Activated CD4-positive, alpha-beta T cell treated with anti-CD3 and anti-CD28 coated beads, Interleukin-2, amount 50 U/mL, for 48 hours (primary cell): ENCODE measurements around the gene TSHZ1.
"Not testable (repeated sequence)": the region's sequence is repeated elsewhere in the genome, so short reads cannot be mapped to it uniquely, and the experiment has no call there.

Source experiments
- DNase-seq, 2 experiments: peaks; one replicate each; pipeline ENCODE4 v3.0.0-alpha.2; 2020

TSHZ1 gene

GRCh38 chr18:75317300-75317699 lies 106.7 kb downstream of the TSHZ1 start:
- DNase-seq, result no peak

DNA sequence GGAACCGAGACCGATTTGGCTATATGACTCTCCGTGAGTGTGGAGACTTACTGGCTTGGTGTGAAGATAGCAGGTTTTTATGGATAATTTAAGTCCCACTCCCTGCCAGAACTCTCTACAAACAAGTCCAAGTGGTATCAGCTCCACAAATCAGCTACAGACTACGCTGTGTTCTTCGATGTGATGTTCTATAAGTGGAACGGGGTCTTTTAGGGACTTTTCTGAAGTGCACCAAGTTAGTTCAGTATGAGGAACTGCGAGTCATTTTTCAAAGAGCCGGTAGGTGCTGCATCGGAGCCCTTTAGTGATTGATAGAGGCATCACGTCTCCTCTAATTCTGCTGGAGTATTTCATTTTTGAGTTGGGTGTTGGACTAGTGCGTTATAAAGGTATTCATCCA lies 107.1 kb downstream of the TSHZ1 start:
- DNase-seq, result no peak

DNA sequence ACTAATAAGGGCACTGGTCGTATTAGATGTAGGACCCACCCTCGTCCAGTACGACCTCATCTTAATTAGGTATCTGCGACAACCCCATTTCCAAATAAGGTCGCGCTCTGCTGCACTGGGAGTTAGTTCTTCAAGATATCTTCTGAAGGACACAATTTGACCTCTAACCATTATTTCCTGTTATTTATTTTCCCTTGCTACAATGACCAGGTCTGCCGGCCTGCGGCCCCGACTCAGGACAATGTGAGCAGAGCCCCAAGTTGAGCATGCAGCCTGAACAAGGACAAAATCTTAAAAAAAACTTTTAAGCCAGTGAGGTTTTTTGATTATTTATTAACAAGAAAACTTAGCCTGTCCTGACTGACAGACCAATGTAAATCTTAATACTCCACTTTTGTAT lies 109.3 kb downstream of the TSHZ1 start:
- DNase-seq, result no peak

DNA sequence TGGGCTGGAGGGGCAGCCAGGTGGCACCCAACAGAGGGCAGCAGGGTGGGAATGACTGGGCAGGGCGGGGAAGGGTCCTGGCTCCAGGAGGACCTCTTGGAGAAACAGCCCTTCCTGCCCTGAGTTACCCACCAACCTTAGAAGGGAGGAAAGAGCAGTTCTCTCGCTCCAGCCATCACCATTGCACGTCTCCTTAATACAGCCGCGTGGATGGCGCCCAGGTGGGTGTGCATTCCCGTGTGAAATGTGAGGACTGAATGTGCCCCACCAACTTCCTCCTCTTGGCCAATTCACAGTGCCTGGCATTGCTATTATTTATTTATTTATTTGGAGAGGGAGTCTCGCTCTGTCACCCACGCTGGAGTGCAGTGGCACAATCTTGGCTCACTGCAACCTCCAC lies 109.9 kb downstream of the TSHZ1 start:
- no peak for DNase-seq

GRCh38 chr18:75321431-75321830 lies 110.8 kb downstream of the TSHZ1 start:
- no peak for DNase-seq

DNA sequence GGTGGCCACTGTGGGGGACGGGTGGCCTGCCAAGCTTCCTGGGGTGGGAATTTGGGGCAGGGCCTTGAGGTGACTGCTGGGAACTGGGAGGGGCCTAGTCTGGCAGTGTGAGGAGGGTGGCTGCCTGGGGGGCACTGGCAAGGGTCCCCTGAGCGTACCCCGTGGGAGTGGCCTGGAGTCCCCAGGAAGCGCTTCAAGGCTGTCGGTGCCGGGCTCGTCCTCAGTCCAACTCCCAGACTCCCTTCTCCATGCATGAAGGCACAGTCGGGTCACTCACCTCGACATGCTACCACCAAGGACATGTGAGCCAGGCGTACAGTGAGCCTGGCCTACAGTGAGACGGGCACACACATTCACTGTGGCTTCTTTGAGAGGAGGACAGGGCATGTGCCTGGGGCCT lies 111.6 kb downstream of the TSHZ1 start:
- no peak for DNase-seq

DNA sequence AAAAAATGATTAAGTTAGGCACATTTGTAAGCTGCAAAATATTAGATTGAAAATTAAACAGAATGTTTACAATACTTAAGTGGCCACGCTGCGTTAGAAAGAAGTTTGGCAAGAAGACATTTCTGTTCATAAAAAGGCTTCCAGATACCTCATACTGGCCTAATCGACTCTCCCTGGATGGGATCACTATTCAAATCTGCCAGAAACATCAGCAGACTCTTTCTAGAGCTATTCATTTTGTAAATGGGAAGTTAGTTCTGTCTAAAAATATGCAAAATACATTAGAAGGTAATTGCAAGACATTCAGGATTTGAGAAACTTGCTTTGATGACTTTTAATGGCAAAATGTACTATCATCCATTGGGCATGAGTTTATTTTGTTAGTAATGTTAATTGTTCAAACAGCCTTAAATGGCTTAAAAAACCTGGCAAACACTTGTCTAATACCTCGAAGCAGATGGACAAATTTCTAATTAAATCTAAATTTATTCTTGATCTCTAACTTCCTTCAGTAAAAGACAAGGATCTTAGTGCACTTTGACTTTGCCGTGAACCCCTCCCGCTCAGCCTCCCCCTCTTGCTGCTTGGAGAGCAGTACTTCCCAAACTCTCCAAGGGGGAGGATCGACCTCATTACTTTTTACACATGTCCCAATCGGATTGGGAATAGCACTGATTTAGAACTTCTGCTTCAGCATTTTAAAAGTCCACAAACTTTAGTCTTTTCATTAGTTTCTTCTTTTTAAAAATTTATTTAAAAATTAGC lies 113.4 kb downstream of the TSHZ1 start:
- no peak for DNase-seq

GRCh38 chr18:75324686-75325257 lies 114.2 kb downstream of the TSHZ1 start:
- no peak for DNase-seq

- DNase-seq, result not testable (repeated sequence)
These were observed 119.2 kb downstream of the TSHZ1 start for GRCh38 chr18:75329753-75330152.

DNA sequence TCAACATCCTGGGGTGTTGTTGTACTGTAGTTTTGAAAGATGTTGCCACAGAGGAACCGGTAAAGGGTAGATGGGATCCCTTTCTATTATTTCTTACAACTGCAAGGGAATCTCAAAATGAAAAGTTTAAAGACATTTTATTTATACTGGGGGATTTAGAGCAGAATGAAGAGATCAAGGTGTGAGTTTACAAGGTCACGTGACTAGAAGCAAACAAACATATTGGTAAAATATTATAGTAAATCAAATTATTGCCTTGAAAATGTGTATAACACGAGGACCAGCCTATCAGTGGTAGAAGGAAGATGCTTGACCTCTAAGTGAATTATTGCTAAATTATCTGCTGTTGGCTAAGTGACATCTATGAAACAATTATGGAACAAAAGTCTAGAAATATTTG lies 119.7 kb downstream of the TSHZ1 start:
- DNase-seq, result no peak

DNA sequence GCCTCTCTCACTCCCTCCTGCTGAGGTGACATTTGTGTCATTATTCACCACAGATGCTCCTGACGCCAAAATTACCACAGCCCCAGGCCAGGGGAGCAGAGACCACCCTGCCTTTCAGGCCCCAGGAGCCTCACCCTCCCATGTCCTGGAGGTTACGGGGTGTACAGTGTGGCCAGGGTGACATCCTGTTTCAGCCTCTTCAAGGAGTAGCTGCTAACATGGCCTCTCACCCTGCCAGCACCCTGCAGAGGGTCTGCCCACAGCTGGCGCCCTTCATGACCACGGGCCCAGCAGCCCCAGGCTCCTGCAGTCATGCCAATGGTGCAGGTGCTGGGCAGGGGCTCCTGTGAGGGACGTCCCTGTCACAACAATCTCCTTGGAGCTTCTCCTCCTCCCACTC lies 124.3 kb downstream of the TSHZ1 start:
- DNase-seq, result no peak

DNA sequence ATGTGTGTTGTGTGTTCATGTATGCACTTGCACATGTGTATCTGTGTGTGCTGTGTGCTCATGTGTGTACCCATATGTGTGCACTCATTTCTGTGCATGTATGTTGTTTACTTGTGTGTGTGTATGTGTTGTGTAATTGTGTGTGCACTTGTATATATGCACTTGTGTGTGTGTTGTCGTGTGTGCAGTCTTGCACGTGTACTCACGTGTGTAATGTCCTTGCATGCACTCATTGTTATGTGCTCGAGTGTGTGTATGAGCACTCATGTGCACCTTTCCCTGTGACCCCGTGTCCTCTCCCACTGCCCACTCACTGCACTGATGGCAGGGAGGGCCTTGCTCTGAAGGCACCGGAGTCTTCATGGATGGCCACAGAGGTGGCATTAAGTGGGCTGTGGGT lies 124.9 kb downstream of the TSHZ1 start:
- no peak for DNase-seq

- no peak for DNase-seq
These were observed 126.2 kb downstream of the TSHZ1 start for GRCh38 chr18:75336767-75337166.

DNA sequence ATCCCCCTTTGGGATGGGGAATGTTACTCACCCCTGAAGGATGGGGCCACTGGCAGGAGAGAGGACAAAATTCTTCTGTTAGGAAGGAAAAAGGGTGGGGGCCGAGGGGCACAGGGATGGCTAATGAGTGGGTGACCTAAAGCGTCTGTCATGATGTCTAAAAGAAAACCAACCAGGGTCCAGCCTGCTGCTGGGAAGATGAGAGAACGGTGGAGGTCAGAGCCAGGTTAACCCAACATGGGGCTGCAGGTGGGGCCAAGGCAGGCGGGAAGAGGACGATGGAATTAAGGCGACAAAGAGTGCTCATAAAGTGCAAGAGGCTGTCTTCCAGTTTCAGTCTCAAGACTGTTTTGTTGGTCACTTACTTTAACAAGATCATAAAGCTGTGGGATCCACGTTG lies 126.8 kb downstream of the TSHZ1 start:
- no peak for DNase-seq

DNA sequence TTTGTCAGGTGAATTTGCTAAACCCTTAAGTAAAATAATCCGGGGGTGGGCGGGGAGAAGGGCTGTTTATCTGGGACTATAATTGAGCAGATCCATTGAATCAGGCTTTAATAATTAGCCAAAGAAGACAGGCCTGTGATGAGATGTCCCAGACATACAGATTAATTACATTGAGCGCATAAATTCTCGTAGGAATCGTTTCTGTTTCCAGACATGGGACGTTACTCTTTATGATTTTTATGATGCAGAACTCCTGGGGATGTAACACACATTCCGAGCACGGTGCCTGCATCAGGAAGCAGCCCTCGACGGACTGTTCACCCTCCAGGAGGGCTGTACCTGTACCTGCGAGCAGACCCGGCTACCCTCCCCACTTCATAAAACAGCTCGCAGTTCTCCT lies 128.0 kb downstream of the TSHZ1 start:
- DNase-seq, result no peak
